Duodenal mucosa (tissue), 2 donors: ENCODE results near the gene DENND1A.

Experiments used
- H3K27ac ChIP-seq: one replicate; pipeline ENCODE4 v1.7.0; 2013; ENCODE audit warnings: low read depth, low read length
- H3K27me3 ChIP-seq, 2 donors: one replicate each; pipeline ENCODE4 v1.7.0; 2013; ENCODE audit warnings: low read length in 2 of 2, control low read depth in 1 of 2; ENCODE audit not compliant: insufficient read depth in 2 of 2, control insufficient read depth in 1 of 2
- H3K36me3 ChIP-seq, 2 donors: one replicate each; pipeline ENCODE4 v1.7.0; 2013; ENCODE audit warnings: low read length in 2 of 2, control low read depth in 1 of 2; ENCODE audit not compliant: insufficient read depth in 2 of 2, control insufficient read depth in 1 of 2
- H3K4me1 ChIP-seq, 2 donors: one replicate each; pipeline ENCODE4 v1.7.0; 2013; ENCODE audit warnings: low read length in 2 of 2, control low read depth in 1 of 2; ENCODE audit not compliant: insufficient read depth in 2 of 2, control insufficient read depth in 1 of 2
- H3K4me3 ChIP-seq, 2 donors: one replicate each; pipeline ENCODE4 v1.7.0; 2013; ENCODE audit warnings: low read length in 2 of 2, low read depth in 1 of 2
- H3K9ac ChIP-seq, 2 donors: one replicate each; pipeline ENCODE4 v1.7.0; 2013; ENCODE audit warnings: low read length in 2 of 2, low read depth in 1 of 2
- H3K9me3 ChIP-seq, 2 donors: one replicate each; pipeline ENCODE4 v1.7.0; 2013; ENCODE audit warnings: low read length in 2 of 2, control low read depth in 1 of 2; ENCODE audit not compliant: control insufficient read depth in 1 of 2

Gene DENND1A

DNA sequence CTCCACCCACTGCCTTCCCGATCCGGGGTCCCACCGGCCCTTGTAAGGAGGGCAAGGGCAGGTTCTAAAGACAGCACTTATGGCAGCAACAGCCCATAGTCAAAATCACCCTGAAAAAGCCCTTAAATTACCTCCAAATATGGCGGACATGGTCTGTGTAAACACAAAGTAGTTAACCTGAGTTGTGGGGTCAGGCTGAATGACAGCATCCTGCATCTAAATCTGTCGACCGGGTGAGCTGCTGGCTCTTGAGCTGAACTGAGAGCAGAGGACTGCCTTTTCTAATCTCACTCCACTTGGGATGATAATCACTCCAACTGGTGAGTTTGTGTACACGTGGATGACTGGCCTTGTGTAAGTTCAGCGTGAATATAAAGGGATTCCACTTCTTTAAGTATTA, 249.6 kb downstream of the DENND1A start:
- H3K27ac ChIP-seq: no peak overlapping the region
- H3K4me1 ChIP-seq: peaks cover 24 to 32% of the 10 kb centered on the region in 2 donors
- H3K36me3 ChIP-seq: no peaks in the 10 kb centered on the region
- no peaks in the 10 kb centered on the region for H3K9me3 ChIP-seq
- peaks cover 3 to 24% of the 10 kb centered on the region in 2 donors for H3K27me3 ChIP-seq
- no peak overlapping the region for H3K9ac ChIP-seq
- no peak overlapping the region for H3K4me3 ChIP-seq

DNA sequence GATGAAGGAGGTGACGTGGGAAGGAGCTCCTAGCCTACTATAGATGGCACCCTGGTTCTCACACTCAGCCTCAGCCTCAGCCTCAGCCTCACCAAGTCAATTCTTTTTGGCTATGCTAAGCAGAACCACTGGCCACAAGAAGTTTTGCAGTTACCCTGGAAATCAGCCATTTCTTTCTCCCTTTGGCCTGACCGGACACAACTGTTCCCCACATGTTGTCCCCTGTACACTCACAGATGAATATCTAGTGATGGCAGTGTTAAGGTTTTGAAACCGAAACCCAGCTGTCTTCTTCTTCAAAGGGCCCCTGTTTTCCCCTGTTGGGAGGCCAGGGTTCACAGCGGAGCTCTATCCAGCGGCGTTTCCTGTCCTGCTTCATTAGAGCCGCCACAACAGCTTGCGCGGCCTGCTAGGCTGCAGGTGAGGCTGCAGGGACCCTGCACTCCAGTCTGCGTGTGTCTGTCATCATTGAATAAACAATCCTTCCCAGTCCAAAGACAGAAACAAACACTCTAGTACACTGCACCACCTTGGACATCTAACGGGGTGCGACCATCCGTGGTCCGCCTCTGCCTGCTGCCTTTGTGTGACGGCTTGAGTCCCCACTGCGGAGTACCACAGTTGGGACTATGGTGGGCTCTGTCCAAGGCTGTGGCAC, 250.5 kb downstream of the DENND1A start:
- H3K9ac ChIP-seq: no peak overlapping the region
- peak overlapping the region; percentile 4 to 14 for H3K4me3 ChIP-seq
- no peak overlapping the region for H3K27ac ChIP-seq
- H3K36me3 ChIP-seq: no peaks in the 10 kb centered on the region
- H3K27me3 ChIP-seq: peaks cover 0 to 24% of the 10 kb centered on the region in 2 donors
- H3K9me3 ChIP-seq: no peaks in the 10 kb centered on the region
- peaks cover 24 to 27% of the 10 kb centered on the region in 2 donors for H3K4me1 ChIP-seq

DNA sequence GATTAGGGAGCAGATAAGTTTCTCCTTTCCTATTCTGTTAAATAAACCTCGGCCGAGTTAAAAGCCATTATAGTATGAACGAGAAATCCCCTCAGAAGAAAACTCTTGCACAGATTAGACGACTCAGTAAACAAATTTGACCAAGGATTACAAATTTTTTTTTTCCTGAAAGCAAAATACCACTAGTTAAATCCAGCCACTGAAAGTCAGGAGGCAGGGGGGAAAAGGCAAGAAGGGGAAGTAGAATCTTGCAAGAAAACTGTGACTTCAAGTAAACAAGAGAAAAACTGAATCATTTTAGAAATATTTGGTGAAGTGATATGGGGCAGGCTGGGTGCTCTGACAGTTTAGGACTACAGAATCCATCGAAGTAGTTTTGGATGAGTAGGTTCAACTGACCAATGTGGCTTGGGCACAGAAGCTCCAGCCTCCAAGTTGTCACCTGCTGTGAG, 251.0 kb downstream of the DENND1A start:
- H3K9me3 ChIP-seq: no peaks in the 10 kb centered on the region
- no peak overlapping the region for H3K9ac ChIP-seq
- no peak overlapping the region for H3K4me3 ChIP-seq
- H3K27me3 ChIP-seq: peaks cover 0 to 19% of the 10 kb centered on the region in 2 donors
- H3K27ac ChIP-seq: no peak overlapping the region
- peaks cover 24 to 27% of the 10 kb centered on the region in 2 donors for H3K4me1 ChIP-seq
- no peaks in the 10 kb centered on the region for H3K36me3 ChIP-seq

DNA sequence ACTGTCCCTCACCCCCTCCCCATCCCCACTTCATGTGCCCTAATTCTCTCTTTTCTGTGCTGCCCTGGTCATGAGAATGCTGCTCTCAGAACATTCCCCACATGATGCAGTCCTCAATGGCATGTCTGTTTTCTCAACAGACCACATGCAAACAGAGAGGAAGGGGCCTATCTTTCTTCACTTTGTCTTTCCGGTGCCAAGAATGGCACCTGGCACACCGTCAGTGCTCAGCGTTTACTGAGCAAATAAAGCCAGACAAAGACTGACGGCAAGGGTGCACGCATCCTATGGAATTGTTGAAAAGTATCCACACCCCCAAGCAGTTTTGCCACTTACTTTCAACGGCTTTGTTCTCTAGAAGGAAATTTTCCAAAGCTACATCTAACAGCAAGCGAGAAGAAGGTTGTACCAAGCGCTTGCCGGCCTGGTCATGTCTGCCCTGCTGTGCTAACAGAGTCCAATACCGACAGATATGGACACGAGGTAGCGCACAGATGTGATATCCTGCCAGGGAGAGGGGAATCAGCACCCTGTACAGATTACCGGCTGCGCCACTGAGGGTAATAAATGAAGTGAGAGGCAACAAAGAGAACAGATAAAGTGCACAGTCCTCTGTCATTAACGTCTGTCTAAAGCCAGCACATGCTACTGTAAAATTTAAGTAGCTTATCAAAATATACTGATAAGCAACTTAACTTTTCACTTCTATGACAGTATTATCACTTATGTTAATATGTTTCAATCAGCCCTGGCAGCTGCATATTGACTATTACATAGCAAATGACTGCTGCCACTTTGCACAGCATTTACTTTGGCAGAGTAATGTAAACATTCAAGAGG, 251.7 kb downstream of the DENND1A start:
- Histone ChIP-seq H3K9ac (no peak overlapping the region), H3K4me1 (peaks cover 24 to 27% of the 10 kb centered on the region in 2 donors), H3K4me3 (no peak overlapping the region), H3K36me3 (no peaks in the 10 kb centered on the region), H3K27ac (no peak overlapping the region), H3K9me3 (peaks cover 0 to 3% of the 10 kb centered on the region in 2 donors), H3K27me3 (peaks cover 0 to 14% of the 10 kb centered on the region in 2 donors)

DNA sequence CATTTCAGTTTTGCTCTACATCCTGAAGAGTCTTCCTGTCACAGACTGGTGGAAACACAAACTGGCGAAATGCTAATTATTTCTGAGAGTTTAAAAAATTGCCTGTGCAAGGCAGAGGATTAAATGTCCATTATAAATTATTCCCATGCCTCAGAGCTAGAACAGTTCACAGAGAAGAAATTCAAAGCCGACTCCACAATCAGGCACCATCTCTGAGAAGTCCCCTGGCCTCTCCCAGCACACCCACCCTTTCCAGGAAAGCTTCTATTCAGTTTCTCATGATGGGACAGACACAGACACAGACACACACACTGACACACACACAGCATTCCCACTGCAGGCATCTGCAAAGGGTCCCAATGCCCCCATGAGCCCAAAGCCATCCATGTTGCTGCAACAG, 253.1 kb downstream of the DENND1A start:
- Histone ChIP-seq H3K9ac (no peak overlapping the region), H3K4me3 (no peak overlapping the region), H3K27ac (no peak overlapping the region), H3K9me3 (peaks cover 3 to 13% of the 10 kb centered on the region in 2 donors), H3K36me3 (no peaks in the 10 kb centered on the region), H3K4me1 (peaks cover 24 to 27% of the 10 kb centered on the region in 2 donors), H3K27me3 (peaks cover 0 to 6% of the 10 kb centered on the region in 2 donors)

DNA sequence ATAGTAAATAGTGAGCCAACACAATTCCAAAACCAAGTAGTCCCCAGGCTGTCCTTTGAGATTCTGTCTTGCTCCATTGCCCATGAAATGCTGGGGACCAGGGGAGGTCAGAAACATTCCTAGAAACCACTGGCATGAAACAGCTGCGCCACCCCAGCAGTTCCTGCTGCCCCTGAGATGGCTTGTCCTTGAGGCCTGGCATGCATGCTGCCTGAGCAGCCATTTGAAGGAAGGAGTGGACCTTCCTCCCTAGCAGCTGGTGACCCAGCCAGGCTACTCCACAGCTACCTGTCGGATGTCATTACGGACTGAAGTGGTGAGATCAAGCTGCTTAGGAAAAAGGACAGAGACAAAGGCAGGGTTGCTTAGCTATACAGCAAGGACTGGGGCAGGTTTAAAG, 260.6 kb downstream of the DENND1A start:
- H3K27me3 ChIP-seq: no peaks in the 10 kb centered on the region

DNA sequence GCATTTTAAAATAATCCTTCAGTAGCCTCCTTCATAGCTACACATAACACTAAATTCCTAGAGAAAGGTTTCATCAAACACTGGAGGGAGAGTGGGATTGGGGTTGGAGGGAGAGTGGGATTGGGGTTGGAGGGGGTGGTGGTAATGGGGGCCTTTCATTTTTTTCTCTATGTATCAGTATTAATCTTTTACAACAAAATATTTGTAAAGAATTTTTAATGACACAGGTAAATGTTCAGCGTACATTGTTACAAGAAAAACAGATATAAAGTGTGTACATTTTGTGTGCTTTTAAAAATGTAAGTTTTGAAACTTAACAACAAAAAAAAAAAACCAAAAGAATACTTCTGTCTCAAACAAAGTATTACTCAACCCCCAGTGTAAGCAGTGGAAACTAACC, 266.4 kb downstream of the DENND1A start:
- H3K36me3 ChIP-seq: peaks cover 0 to 4% of the 10 kb centered on the region in 2 donors
- peaks cover 0 to 16% of the 10 kb centered on the region in 2 donors for H3K9me3 ChIP-seq
- no peaks in the 10 kb centered on the region for H3K4me1 ChIP-seq
- H3K4me3 ChIP-seq: no peak overlapping the region
- no peak overlapping the region for H3K27ac ChIP-seq
- no peak overlapping the region for H3K9ac ChIP-seq
- no peaks in the 10 kb centered on the region for H3K27me3 ChIP-seq

More for the DNA sequence above, 260.6 kb downstream of the DENND1A start:
- no peaks in the 10 kb centered on the region for H3K4me1 ChIP-seq
- no peak overlapping the region for H3K27ac ChIP-seq
- peaks cover 3 to 25% of the 10 kb centered on the region in 2 donors for H3K9me3 ChIP-seq
- H3K9ac ChIP-seq: no peak overlapping the region
- no peak overlapping the region for H3K4me3 ChIP-seq
- H3K36me3 ChIP-seq: peaks cover 3 to 9% of the 10 kb centered on the region in 2 donors

DNA sequence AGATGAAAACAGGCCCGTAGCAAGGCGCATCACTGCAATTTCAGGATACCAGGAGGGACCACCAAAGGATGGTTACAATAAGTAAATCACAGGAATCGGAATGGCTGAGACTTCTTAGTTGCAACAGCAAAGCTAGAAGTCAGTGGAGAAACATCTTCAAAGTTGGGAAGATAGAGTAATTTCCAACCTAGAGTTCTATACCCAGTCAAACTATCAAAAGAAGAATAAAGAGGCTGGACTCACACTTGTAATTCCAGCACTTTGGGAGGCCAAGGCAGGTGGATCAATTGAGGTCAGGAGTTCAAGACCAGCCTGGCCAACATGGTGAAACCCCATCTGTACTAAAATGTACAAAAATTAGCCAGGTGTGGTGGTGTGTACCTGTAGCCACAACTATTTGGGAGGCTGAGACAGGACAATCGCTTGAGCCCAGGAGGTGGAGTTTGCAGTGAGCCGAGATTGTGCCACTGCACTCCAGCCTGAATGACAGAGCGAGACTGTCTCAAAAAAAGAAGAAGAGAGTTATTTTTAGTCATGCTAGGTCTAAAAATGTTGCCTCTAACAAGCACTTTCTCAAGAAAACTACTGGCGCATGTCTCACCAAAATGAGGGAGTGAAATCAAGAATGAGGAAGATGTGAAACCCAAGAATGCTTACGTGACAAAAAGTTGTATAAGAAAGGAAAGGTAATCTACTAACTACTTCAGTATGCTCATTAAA, 267.7 kb downstream of the DENND1A start:
- peaks cover 0 to 4% of the 10 kb centered on the region in 2 donors for H3K36me3 ChIP-seq
- H3K9me3 ChIP-seq: peaks cover 0 to 16% of the 10 kb centered on the region in 2 donors
- no peaks in the 10 kb centered on the region for H3K4me1 ChIP-seq
- H3K27ac ChIP-seq: no peak overlapping the region
- H3K27me3 ChIP-seq: no peaks in the 10 kb centered on the region
- no peak overlapping the region for H3K4me3 ChIP-seq
- H3K9ac ChIP-seq: no peak overlapping the region

DNA sequence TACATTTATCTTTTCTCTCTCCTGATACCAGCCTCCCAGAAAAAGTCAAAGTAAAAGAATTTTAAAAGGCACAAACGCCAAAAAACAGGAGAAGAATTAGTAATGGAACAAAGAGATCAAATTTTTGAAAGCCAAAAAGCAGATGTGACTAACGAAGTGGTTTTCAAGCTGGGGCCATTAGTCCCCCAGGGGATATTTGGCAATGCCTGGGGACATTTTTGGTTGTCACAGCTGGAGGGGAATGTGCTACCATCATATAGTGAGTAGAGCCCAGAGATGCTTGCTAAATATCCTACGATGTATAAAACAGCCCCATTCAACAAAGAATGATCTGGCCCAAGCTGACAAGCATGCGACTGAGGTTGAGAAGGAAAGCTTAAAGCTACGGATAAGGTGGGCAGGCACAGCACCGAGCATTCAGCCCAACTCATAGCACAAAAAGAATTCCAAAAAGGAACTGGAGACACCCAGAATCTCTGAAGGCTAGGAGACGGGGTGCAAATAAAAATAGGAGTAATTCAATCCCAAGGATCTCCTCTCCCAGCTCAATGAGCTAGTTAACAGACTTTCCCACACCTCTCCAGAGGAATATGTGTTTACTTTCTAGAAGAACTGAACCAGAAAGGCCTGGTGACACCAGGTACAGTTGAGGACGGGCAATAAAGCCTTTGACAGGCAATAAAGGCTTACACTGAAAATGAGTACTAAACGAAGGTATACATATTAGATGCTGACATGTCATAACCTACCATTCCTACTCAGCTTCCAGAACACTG, 269.0 kb downstream of the DENND1A start:
- H3K9me3 ChIP-seq: peaks cover 0 to 16% of the 10 kb centered on the region in 2 donors
- no peaks in the 10 kb centered on the region for H3K4me1 ChIP-seq
- H3K36me3 ChIP-seq: peaks cover 0 to 4% of the 10 kb centered on the region in 2 donors
- no peak overlapping the region for H3K9ac ChIP-seq
- H3K27me3 ChIP-seq: no peaks in the 10 kb centered on the region
- H3K4me3 ChIP-seq: no peak overlapping the region
- H3K27ac ChIP-seq: no peak overlapping the region
